ENCODE data around the gene ENTREP1.
"Not testable (repeated sequence)": the region's sequence is repeated elsewhere in the genome, so short reads cannot be mapped to it uniquely, and the experiment has no call there.

- not testable (repeated sequence) for TF ChIP-seq EZH2phosphoT487 (IDR thresholded peaks at IDR 0.05; ENCODE audit: low read depth, severe bottlenecking, unreplicated experiment); EZH2 (IDR thresholded peaks at IDR 0.05; ENCODE audit: borderline replicate concordance)
- TF ChIP-seq, protein P1, sequence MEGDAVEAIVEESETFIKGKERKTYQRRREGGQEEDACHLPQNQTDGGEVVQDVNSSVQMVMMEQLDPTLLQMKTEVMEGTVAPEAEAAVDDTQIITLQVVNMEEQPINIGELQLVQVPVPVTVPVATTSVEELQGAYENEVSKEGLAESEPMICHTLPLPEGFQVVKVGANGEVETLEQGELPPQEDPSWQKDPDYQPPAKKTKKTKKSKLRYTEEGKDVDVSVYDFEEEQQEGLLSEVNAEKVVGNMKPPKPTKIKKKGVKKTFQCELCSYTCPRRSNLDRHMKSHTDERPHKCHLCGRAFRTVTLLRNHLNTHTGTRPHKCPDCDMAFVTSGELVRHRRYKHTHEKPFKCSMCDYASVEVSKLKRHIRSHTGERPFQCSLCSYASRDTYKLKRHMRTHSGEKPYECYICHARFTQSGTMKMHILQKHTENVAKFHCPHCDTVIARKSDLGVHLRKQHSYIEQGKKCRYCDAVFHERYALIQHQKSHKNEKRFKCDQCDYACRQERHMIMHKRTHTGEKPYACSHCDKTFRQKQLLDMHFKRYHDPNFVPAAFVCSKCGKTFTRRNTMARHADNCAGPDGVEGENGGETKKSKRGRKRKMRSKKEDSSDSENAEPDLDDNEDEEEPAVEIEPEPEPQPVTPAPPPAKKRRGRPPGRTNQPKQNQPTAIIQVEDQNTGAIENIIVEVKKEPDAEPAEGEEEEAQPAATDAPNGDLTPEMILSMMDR (IDR thresholded peaks at IDR 0.05; ENCODE audit: poor library complexity): not testable (repeated sequence)
Measured at GRCh38 chr9:69439654-69440053, 114.6 kb downstream of the ENTREP1 start.
